Measurements from ENCODE around the gene ARSI.
"Not testable (repeated sequence)": the region's sequence is repeated elsewhere in the genome, so short reads cannot be mapped to it uniquely, and the experiment has no call there.

The ARSI gene

DNA sequence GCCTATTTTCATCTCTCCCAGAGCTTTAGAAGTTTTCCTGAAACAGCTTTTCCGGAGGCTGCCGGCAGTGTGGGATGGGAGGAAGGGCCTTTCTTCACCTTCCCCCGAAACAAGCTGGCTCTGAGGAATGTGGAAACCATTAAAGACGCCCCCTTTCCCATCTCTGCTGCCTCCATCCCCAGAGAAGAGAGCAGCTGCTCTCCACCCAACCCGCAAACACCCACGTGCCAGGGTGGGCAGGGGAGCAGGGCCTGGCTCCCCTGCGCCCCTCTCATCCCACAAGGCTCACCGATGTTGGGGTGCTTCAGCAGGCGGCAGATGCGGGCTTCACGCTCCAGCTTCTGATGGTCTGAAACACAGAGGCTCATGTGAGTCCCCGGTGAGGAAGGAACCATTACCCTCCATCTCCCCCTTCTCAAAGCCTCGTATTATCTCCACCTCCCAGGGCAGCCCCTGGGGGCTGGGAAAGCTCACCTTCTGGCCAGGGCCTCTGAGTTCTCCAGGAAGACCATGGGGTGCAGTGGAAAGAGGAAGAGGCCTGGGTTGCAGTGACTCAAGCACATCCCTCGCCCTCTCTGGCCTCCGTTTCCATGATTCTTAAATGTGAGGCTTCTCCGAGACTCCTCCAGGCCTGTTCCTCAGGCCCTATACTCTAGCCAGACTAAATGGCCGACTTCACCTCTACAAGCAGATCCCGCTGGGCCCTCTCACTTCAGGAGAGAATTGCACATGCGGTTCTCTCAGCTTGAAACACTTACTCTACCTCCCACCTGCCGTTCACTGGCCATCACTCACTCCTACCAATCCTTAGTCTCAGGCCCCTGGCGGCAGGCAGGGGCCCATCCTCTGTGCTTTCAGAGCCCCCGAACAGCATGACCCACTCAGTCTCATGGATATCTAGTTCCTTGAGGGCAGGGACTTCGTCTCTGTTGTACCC lies 37.8 kb downstream of the ARSI start:
- no peak for DNase-seq

DNA sequence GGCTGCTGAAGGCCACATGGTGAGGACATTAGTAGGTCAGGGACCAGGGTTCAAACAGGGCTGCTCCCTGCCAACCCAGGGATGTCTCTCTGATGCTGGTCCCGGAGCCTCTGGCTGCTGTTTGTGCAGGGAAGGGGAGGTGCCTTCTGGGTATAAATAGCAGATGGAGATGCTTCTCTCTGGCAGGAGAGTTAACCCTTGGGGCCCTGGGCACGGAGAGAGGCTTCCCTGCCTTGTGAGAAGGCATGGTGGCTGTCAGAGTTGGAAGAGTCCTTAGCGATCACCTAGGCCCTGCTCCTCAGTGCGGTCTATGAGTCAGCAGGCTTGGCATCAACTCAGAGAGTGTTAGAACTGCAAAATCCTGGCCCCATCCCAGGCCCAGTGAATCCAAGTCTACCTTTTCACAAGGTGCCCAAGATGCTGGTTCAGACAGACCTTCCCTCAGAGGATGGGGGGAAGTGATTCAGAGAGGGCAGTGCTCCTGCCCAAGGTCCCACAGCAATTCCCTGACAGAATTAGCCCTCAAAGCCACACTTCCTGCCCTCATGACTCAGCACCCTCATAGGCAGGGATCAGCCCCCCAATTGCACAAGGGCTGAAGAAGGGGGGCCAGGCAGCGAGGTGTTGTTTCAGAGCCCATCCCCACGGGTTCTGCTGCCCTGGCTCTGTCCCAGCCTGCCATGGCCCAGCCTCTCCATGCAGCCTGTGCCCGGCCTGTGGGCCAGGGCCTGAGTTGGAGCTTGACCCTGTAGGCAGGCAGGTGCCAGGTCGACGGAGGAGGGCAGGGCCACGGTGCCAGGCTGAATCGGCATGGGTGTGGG lies 38.7 kb downstream of the ARSI start:
- DNase-seq: peak; percentile 72

DNA sequence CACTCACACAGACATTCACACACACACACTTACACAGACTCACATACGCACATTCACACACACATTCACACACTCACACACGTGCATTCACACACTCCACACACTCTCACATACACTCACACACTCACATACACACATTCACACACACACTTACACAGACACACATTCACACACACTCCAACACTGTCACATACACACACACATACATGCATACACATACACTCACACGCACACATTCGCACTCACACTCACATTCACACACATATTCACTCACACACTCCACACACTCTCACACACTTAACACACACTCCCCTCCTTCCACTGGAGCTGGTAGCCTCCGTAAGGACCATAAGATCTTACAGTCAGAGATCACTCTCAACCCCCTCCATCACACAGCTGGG lies 39.3 kb downstream of the ARSI start:
- DNase-seq: no peak

DNA sequence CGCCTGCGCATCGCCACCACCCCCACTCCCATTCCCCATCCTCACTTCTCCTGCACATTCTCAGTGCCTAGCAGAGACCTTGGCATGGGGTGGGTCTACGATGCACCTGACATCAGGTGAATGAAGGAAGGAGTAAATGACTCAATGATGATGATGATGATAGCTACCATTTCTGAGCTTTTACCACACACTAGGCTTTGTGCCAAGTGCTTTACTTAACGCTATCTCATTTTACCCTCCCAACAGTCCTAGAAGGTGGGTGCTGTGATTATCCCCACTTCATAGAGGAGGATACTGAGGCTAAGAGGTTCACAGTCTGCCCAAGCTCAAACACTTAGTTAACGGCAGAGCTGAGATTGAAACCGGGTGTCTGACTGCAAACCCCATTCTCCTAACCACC lies 40.2 kb downstream of the ARSI start:
- no peak for DNase-seq

DNA sequence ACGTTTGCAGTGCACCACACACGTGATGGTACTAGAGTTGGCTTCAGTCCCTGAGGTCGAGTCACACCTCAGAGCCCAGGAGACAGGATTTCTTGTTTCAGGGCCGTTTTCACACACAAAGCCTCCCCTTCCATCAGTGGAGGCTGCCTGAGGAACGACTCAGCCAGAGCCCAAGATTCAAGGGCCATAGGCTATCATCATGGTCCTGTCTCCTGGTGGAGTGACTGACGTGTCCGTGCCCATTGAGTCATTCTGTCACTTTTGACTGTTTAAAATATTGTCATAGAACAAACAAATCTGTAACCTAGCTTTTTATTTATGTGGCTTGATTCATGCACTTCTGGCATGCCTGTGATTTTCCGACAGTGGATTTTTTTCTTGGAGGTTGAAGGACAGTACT lies 41.5 kb downstream of the ARSI start:
- no peak for DNase-seq

DNA sequence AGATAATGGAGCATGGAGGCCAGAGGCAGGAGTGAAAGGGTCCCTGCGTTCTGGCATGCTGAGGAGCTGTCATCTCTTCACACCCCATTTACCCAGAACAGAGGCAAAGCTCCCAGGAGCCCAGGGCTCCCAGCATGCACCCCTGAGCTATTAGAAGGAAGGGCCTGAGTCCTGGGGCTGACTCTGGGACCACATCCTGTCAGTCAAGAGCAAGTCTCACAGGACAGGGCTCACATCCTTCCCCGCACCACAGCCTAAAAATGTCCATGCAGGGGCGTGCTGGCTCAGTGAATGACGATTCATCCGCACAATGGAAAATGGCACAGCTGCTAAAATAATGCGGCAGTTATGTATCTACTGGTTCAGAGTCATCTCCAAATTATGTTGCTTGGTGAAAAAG lies 44.6 kb downstream of the ARSI start:
- no peak for DNase-seq

DNA sequence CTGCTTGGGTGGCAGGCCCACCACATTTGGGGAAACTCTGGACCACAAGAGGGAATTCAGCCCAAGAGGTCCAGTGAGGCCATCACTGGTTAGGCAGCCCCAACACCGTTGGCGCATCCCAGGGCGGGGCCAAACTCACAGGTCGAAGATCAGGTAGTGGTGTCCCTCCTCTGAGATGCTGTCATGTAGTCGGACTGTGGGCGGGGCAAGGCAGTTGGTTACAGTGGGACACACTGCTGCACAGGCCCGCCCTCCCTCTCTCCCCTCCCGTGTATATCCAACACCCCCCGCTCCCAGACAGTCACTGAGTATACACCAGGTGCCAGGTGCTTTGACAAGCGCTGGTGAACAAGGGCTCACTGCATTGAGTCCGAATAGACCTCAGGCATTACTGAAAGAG lies 45.3 kb downstream of the ARSI start:
- DNase-seq: no peak

DNA sequence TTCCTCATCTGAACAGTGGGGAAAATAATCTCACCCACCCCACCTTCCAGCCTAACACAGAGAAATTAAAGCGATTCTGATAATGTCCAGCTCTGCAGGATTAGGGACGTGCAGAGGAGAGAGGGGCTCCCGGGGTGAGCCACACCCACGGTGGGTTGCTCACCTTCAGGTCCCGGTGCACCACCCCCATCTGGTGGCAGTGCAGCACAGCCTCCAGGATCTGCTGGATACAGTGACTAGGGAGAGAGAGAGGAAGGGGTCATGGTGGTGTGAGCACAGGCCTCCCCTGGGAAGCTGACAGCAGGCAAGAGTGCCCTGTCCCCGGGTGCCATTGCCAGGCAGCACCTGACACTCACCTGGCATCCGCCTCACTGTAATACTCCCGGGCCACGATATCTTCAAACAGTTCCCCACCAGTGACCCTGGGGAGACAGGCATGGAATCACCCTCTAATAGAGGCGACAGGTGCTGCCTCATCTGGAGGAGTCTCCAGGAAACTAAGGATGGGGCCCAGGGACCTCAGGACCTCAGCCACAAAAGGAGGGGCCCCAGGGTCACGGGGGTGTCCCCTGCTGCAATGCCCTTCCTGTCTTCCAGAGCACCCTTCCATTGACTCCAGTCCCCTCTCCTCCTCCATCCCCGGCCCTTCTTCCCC lies 46.2 kb downstream of the ARSI start:
- no peak for DNase-seq

DNA sequence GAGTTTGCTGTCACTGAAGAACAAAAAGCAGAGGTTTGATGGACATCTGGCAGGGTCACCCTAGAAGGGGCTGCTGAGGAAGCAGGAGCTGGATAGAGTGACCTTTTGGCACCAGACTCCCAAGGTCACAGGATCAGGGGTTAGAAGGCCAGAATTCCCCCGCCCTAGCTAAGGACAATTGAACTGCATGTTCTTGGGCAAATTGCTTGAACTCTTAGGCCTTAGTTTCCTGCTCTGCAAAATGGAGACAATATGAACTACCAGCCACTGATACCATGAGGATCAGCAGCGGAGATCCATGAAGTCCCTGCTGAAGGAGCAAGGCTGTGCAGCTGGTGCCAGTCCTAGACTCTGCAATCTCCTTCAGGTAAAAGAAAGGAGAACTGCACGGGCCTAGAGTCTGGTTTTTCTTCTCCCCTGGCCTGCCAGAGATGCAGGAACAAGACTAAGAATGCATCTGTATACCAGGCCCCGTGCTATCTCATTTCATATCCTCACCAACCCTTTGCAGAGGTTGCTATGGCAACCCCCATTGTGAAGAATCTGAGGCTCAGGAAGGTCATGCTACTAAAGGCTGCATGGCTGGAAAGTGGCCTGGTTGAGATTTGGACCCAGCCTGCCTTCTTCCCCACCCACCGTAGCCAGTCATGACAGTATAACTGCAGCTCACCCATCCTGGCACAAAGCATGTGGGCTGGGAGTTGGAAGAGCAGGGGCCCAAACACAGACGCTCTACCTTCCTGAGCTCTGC lies 46.9 kb downstream of the ARSI start:
- DNase-seq: no peak

DNA sequence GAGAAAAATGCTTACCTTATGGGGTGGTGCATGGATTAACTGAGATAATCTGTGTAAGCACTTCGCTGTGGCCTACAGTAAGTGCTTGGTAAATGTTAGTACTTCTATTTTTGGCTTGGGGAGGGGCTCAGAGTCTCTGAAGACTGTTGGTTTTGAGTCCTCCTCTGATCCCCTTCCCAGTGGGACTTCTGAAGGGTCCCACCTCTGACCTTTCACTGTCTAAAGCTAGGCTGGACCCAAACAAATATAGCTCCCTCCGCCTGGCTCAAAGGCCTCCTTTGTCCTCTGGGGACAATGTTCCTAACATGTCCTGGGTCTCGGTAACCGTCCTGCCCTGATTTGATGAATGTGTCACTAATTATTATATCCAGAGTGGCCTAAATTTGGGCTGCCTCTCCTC lies 47.9 kb downstream of the ARSI start:
- DNase-seq: no peak

DNA sequence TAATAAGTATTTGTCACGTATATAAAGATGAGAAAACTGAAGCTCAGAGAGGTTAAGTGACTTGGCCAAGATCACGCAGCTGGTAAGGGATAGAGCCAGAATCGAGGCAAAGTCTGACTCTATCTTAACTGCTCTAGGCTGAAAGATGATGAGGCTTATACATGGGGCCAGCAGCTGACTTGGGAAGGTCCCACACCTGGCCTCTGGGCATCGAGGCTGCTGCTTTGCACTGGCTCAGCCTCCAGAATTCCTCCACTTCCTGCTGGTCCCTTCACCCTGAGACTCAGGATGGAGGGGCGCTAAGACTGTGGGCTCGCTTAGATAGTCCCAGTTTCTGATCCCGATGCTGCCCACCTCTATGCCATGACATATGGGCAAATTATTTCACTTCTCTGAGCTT lies 48.3 kb downstream of the ARSI start:
- DNase-seq: no peak

DNA sequence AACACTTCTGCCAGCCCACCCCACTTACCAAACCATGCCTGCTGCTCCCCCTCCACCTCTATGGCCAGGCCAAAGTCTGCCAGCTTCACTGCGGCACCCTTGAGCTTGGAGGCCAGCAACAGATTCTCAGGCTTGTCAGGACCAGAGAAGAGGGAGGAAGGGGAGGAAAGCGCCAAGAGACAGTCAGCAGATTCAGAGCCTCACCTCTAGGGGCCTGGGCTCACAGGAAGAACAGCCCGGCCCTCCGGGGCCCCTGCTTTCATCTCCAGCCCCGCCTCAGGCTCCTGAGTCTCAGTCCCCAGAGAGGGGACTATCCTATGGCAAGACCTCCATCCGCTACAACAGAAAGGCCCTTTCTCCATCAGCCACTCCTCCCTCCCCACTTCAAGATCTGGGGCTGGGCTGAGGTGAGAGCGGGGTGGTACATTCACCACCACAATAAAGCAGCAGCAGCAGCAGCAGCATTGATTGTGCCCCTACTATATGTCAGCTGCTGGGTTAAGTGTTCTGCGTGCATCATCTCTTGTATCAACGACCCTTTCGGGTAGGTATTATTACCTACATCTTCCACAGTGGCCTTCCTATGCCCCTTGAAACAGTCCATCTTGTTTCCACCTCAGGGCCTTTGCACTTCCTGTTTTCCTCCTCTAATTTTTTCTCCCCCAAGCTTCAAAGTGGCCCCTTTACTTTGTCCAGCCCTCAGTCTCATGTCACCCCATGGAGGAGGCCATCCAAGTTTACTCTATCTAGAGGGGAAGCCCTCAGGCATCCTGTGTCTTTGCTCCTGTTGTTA lies 49.1 kb downstream of the ARSI start:
- DNase-seq: no peak

DNA sequence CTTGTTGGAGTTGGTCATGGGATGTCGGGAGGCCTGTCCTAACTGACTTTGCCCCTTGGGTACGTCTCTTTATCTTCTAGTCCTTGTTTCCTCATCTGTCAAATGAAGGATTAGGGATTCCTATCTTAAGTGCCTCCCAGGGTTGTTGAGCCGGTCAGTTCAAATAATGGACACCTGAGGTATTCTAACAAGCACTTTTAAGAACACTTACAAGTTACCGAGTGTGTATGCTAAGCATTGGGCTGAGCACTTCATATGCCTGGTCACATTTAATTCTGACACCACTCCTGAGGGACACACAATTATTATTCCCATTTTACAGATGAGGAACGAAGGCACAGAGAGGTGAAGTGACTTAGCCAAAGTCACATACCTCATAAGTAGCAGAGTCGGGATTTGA lies 50.2 kb downstream of the ARSI start:
- DNase-seq: no peak

DNA sequence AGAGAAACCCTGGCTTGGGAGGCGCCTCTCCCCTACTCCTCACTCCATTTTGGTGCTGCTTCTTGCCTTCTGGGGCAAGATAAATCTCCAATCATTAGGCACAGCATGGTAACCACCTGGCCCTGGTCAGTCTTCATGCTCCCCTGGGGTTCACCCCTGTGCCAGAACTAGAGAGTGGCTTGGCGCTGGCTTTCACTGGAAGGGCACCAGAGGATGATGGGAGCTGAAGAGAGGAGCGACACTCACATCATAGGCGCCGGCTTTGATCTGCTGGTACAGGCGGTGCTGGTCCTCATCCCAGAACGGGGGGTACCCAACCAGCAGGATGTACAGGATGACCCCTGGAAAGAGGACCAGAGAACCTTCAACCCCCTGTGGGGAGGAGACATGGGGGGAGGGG lies 51.2 kb downstream of the ARSI start:
- DNase-seq: no peak

DNA sequence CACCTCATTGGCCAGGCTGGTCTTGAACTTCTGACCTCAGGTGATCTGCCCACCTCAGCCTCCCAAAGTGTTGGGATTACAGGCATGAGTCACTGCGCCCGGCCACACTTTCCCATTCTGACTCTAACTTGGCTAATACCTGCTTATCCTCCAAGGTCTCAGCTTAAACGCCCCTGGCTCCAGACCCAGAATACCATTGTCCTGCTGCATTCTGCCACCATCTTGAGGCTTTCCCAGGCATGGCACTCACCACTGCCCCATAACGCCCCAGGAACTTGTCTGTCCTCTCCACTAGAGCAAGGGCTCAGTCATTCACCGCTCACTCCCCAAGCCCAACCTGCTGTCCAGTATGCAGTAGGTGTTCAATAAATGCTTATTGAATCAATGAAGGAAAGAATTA lies 53.0 kb downstream of the ARSI start:
- DNase-seq: no peak

DNA sequence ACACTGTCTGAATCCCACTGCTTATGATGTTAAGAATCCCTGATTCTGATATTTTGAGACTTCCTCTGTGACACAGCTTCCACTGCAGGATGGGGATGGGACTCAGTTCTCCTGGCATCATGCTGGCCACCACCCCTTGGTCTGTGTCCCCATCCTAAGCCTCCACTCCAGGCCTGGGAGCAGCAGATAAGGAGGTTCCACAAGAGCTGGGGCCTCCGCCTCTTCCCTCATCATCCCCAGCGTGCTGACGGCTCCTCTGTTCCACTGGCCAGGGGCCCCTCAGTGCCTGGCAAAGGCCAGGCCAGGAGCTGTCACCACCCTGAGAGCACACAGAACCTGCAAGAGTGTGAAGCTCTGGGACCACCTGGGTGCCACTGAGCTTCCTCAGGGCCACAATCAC lies 53.8 kb downstream of the ARSI start:
- DNase-seq: no peak

DNA sequence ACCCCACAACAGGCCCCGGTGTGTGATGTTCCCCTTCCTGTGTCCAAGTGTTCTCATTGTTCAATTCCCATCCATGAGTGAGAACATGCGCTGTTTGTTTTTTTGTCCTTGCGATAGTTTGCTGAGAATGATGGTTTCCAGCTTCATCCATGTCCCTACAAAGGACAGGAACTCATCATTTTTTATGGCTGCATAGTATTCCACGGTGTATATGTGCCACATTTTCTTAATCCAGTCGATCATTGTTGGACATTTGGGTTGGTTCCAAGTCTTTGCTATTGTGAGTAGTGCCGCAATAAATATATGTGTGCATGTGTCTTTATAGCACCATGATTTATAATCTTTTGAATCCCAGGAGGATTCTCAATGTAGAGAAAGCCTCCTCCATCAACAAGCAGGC lies 54.2 kb downstream of the ARSI start:
- DNase-seq: not testable (repeated sequence)

DNA sequence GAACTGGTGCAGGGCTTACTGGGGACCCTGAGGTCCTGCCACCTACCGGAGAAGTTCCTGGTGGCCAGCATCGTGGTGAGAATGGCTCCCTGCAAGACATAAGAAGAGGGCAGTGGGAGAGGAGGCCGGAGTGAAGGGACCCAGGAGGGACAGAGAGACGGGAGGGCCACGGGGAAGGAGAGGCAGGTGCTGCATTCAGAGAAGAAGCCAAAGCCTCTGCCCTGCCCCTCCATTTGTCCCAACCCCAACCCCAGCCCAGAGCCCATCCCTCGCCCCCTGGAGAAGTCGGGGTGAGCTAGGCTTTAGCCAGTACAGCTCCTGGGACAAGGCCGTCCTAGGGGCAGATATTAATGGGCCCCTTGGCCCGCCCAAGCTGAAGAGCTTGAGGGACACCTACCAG lies 55.0 kb downstream of the ARSI start:
- no peak for DNase-seq

DNA sequence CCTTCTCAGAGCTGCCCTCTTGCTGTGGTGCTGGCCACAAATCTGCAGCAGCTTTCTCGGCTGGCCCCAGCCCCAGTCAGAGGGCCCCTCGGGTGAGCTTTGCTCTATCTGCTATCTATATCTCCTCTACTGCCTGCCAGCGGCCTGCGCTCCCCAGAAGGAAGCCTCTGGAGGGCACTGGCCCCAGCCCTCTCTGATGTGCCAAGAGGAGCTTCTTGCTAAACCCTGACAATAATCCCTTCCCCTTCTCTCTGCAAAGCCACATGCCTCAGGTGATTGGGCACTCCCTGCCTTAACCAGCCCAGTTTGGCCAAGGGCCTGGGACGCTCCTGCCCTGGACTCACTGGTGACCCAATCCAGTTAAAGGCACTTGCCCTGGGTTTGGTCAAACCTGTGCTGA lies 55.9 kb downstream of the ARSI start:
- DNase-seq: no peak

DNA sequence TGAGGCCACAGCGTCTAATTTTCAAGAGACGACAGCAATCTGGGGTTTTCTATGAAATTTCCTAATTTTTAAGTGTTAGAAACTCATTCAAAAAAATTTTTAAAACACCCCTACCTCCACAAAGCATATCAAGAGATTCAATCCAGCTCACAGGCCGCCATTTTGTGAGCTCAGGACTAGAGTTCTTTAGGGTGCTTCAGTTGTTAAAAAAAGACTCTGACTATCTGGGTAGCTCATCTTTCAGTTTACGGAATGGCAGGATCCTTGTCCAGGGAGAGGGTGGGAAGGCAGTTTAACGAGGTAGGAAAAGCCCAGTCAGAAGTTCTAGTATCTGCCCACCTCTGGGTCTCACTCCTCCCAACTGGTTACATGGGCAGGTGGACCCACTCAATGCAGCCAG lies 56.3 kb downstream of the ARSI start:
- no peak for DNase-seq
